Activated effector memory CD4-positive, alpha-beta T cell treated with Interleukin-2 at 50 U/mL for 16 hours (primary cell): ENCODE data around the gene MFSD12.
A peak's percentile ranks its signal among the peaks of the same experiment; 100 is the strongest.

ENCODE experiments used
- DNase-seq: peaks from one replicate; pipeline ENCODE4 v3.0.0-alpha.2; 2020

The MFSD12 gene

DNA sequence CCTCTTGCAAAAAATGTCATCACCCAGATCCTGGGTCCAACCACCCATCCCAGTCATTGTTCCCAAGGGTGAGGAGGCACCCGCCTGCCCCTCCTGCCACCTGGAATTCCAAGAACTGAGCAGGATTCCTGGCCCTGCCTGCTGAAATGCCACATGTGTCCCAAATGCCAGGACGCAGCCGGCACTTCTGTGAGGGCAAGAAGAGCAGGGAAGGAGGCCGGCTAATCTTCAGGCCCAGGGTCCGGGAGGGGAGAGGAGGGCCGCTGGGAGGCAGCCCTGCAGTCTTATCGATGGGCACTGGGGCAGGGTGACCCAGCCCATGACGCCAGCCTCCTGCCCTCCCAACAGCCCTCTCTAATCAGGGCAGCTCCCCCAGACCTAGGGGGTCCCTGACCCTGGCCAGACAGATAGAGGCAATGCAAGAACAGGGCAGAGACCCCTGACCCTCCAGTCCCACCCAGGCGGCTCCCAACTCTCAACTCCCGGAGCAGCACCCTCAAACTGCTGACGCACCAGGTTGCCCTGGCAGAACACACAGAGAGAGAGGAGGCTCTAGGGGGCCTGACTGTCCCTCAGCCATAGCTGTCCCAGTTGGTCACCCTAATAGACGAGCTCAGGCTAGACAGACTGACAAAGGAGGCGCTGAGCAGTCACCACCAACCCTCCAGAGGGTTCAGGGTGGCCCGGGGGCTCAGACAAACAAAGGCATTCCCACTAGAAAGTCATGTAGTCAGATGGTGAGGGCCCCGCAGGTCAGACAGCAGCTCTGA is 1.5 kb downstream of the MFSD12 start:
- no peak for DNase-seq

DNA sequence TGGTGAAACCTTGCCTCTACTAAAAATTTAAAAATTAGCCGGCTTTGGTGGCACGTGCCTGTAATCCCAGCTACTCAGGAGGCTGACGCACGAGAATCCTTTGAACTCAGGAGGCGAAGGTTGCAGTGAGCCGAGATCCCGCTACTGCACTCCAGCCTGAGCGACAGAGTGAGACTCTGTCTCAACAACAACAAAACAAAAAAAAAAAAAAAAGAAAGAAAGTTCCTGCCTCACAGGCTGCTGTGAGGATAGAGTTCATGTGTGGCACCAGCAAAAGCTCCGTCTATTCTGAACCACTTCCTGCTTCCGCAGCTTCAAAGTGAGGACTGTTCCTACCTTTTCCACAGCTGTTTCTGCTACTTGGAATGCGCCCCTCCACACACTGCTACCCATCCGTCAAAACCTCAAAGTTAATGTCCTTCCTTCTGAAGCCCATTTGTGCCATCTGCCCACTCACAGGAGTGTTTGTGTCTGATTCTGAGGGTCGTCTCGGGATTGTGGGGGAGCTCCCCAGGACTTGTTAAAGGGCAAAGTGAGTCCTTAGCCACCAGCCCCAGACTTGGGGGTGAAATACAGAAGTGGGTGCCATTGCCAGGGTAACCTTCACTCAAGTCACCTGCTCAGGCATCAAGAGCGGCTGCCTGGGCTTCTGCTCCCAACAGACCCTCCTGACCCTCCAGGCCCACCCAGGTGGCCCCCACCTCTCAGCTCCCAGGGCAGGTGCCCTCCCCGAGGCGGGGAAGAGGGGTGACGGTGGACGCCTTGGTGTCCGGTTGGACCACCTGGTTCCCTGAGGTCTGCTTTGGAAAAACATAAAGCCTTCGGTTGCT is 2.9 kb downstream of the MFSD12 start:
- peak; percentile 40 for DNase-seq

DNA sequence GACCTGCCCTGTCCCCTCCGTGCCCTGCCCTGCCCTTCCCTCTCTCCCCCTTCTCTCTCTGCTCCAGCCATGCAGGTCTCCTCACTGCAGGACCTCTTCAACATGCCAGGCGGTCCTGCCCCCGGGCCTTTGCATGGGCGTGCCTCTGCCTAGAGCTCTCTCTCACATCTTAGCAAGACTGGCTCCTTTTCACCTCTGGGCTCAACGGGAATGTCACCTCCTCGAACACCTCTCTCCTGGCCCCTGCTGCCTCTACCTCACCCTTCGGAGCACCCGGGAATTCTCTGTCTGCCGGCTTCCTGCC is 5.6 kb downstream of the MFSD12 start:
- DNase-seq: no peak

DNA sequence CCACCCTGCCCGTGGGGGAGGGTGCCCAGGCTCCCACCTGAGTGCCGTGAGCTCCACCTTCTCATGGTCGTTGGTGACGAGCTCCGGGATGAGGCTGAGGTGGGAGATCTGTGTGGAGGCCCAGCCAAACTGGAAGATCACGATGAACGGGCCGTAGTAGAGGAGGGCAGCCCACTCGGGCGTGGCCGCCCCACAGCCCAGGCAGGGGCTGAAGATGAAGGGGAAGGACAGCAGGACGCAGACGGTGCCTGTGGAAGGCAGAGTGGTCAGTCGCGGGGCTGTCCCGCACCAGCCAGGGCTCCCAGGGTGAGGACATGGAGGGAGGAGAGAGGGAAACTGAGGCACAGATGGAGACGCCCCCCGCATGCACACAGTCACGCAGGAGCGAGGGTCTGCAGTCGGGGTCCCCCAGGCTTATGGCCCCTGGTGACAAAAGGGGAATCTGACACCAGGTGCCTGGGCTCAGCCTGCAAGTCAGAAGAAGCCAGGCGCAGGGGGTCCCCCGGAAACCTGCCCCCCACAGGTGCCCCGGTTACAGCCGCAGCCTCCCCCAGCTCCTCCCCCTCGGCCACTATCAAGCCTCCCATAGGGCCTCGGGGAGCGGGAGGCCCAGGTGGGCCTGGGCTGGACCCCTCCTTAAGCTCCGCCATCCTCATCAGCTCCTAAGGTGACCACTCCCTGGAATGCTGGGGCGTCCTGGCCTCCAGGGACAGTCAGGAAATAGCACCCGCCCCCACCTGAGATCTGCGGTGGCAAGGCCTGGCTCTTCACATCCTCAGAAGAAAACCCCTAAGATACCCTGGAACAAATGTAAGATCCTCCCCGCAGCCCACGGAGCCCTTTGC is 6.2 kb downstream of the MFSD12 start:
- no peak for DNase-seq

DNA sequence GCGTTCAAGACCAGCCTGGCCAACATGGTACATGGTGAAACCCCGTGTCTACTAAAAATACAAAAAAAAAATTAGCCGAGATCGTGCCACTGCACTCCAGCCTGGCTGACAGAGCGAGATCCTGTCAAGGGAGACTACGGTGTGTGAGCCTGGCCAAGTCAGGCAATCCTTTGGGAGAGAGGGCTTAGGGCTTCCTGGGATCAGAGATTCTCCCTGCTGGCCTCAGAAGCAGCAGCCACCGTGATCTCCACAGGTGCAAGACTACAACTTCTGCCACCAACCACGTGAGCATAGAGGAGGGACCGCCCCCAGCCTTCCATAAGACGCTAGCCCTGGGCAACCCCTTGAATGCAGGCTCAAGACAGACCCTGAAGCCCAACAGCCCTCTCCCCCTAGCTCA is 7.6 kb downstream of the MFSD12 start:
- no peak for DNase-seq

DNA sequence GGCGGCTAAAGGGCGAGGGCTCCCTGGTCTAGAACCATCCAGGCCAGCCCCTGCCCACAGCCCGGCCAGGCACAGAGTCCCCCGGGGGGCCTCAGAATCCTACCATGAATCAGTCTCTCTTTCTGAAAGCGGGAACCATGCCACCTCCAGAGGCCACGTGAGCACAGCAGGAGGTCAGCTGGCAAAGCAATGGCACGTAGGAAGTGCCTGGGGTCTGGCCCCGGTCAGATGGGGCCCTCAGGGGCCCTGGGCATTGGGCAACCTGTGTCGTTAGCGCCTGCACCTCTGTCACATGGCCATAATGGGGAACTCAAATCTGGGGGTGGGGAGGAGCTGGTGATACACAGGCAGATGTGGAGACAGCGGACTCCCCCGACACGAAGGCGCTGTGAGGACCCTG is 8.8 kb downstream of the MFSD12 start:
- DNase-seq: no peak

DNA sequence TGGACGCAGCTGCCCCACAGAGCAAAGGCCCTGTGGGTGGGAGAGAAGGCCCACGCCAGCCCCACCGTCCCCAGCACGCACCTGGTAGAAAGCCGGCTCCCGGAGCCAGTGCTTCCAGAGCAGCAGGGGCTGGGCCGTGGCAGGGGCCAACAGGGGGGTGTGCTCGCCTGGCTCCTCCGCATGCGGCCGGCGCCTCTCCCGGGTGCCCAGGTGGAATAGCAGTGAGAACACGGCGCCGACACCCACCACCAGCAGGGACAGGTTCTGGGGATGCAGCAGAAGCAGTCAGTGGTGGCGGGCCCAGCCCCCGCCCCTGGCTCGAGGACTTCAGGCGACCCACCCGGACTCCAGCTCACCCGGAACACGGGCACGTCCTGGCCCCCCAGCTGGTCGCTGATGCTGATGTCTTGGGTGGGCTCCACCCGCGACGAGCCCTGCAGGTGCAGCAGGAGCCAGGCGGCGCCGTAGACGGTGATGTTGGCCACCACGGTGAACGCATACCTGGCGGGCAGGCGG is 9.6 kb downstream of the MFSD12 start:
- no peak for DNase-seq

DNA sequence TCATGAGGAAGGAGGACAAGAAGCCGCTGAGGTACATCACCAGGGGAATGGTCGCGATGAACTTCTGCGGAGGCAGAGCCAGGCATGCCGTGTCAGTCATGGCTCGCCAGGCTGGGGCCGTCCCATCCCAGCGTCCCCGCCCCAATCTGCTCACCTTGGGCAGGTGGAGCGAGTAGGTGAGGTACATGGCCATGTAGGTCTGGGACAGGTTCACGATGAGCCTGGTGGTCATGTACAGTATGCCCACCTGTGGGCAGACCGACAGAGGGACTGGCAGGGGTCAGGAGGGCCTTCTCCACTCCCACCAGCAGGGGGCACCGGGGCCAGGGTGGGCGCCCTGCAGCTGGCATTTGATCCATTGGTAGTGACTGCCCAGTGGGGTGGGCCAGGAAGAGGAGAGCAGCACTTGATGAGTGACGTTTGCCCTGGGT is 10.1 kb downstream of the MFSD12 start:
- no peak for DNase-seq

DNA sequence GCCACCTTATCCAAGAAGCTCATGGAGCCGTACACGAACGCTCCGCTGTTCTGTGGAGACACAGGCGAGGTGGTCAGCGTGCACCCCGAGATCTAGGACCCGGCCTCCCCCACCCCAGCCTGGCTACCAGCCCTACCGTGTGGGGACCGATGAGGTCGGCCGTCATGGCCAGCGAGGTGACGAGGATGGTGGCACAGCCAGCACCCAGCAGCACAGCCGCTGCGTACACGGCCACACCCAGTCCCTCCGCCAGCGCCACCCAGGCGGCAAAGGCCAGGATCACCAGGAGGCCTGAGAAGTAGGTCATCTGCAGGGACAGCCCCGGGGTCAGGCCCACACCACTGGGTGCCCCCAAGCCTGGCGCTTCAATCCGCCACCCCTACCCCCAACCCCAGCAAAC is 11.3 kb downstream of the MFSD12 start:
- DNase-seq: no peak

DNA sequence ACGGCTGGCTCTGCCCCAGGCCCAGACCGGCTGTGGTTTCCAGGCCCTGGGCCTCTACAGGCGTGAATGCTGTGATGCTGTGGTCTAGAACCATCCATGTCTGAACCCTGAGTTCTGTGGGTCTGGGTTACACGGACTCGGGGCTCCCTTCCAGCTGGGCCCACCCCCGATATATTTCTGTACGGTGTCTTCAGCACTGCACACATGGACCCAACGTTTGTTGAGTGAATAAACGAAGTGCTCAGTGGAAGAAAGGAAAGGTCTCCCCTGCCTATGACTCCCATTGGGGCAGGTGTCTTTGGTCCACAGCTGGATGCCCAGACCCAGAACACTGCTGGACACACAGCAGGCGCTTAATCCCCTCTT is 11.7 kb downstream of the MFSD12 start:
- DNase-seq: no peak

DNA sequence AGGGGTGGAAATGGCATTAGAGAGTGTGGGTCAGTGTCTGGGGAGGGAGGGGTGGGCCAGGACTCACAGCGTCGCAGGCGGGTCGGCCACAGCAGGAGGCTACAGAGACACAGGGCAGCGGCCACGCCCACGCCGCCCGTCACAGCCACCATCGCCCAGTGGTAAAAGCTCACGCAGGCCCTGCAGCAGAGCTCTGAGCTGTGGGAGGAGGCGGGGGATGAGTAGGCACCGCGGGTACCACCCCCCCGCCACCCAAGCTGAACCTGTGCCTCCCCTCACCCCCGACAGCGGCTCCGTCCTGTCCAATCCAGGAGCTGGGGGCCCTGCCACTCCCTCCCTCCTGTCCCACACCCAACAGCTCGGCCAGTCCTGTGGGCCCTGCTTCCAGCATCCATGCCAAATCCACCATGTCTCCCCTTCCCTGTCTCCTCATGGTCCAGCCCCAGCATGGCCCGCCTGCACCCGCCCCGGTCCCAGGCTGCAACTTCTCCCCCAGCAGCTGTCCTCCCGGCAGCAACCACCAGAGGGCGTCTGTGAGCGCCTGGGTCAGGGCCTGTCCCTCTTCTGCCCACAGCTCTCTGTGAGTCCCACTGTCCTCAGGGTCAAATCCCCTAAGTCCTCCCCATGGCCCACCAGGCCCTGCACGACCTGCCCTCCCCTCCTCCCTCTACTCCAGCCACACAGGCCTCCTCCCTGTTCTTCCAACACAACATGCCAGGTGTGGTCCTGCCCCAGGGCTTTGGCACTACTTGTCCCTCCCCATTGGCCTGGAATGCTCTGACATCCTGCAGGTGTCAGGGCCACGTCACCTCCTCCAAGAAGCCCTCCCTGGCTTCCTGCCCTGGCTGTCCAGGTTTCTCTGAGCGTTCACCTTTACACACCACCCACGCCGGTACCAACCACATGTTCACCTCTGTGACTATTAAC is 12.4 kb downstream of the MFSD12 start:
- DNase-seq: peak; percentile 64

DNA sequence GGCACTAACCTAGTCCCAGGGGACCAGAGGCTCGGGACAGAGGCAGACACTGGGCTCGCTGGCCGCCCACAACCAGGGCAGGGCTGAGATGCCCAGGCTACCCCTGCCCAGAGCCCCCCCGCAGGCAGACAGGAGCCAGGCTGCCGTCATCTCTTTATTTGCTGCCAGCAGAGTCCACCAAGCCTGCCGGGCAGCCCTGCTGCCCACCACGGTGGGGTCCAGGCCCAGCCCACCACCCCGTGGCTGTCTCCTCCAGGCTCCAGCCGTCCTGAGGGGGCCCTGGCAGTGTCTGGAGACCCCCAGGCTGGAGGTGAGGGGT is 13.4 kb downstream of the MFSD12 start:
- no peak for DNase-seq

DNA sequence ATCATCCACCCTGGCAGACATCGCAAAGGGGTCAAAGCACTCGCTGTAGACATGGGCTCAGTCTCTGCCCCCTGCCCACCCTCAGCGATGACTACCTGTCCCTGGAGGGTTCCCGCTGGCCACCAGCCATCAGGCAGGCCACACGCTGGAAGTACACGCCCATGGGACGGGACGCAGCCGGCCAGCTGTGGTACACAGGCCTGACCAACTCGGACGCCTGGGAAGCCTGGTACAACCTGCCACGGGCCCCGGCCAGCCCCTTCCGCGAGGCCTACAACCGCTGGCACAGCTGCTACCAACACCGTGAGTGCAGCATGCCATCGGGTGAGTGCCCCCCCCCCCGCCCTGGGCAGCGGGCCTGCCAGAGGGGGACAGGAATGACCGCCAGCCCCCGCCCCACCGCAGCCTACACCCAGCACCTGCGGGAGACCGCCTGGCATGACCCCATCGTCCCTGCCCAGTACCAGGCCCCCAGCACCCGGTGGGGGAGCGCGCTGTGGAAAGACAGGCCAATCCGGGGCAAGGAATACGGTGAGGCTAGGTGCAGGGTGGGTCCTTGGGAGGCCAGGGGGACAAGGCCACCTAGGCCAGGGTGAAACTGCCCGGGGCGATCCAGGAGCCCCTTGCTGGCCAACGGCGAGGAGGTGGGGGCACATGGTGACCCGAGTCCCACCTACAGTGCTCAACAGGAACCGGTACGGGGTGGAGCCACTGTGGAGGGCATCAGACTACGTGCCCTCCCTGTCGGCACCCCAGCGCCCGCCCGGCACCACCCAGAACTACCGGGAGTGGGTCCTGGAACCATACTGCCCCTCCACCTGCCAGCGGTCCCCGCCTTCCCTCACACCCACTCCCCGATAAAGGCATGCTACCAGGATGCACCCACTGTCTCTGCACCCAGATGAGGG is 14.0 kb downstream of the MFSD12 start:
- DNase-seq: no peak

DNA sequence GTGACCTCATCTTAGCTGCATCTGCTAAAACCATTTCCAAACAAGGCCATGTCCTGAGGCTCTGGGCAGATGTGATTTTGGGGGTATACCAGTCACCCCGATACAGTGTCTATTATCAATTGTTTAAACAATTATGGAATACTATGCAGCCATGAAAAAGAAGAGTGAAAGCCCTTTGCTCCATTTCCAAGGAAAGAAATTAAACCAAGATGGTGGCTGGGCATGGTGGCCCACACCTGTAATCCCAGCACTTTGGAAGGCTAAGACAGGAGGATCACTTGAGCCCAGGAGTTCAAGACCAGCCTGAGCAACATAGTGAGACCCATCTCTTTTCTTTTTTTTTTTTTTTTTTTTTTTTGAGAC is 17.6 kb downstream of the MFSD12 start:
- no peak for DNase-seq

DNA sequence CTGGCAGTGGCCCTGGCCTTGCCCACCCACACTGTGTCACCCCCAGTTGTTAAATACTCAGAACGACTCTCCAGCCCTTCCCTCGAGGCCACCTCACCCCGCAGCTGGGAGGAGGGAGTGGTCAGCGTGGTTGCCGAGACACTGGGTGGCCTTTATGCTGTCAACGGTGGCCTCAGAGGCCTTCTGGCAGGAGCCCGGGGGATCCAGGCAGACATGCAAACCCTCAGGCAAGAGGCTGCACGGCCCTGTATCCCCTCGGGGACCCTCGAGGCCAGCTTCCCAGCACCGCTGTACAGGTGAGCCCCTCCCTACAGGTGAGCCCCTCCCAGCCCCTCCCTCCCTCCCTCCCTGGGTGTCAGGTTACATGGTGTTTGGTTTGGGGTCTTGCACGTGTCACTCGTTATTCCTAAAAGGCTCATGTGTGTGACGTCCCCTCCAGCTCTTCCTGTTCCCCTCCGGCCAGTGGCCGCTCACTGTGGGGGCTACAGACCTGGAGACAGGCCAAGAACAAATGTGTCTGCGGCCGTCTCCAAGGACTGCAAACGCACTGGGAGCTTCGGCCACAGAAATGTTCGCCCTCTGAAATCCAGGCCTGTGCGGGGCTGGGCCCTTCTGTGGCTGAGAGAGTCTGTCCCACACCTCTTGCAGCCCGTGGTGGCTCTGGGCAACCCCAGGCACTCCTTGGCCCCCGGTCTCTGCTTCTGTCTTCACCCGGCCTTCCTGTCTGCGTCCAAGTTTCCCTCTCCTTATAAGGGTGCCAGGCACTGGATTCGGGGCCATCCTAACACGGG is 18.2 kb downstream of the MFSD12 start, which contains the start of gene TEKTIP1:
Gene TEKTIP1, plus strand, starts transcription at position 210 of the 791 bp plus-strand sequence. Its CDS starts 4 bp downstream, at position 214.
- no peak for DNase-seq

DNA sequence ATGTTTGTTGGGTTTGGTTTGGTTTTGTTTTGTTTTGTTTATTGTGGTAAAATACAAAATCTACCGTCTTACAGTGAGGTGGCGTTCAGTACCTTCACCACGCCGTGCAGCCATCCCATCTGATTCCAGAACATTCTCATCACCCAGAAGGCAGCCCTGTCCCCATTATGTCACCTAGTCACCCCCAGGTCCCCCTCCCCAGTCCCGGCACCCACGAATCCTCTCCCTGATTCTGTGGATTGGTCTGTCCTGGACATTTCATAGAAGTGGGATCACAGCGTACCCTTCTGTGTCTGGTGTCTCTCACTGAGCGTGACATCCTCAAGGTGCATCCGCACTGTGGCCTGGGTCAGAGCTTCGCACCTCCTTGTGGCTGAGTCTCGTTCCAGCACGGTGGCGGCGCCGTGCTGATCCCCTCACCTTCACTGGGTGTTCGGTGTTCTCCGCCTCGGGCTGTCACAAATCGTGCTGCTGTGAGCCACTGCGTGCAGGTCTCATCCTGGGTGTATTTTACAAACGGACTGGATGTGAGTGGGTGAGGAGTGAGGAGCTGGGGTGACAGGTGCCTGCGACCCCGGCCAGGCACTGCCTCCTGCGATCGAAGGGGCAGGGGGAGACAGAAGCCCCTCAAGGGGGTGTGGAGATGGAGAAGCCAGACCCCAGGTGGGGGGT is 19.0 kb downstream of the MFSD12 start:
- no peak for DNase-seq

DNA sequence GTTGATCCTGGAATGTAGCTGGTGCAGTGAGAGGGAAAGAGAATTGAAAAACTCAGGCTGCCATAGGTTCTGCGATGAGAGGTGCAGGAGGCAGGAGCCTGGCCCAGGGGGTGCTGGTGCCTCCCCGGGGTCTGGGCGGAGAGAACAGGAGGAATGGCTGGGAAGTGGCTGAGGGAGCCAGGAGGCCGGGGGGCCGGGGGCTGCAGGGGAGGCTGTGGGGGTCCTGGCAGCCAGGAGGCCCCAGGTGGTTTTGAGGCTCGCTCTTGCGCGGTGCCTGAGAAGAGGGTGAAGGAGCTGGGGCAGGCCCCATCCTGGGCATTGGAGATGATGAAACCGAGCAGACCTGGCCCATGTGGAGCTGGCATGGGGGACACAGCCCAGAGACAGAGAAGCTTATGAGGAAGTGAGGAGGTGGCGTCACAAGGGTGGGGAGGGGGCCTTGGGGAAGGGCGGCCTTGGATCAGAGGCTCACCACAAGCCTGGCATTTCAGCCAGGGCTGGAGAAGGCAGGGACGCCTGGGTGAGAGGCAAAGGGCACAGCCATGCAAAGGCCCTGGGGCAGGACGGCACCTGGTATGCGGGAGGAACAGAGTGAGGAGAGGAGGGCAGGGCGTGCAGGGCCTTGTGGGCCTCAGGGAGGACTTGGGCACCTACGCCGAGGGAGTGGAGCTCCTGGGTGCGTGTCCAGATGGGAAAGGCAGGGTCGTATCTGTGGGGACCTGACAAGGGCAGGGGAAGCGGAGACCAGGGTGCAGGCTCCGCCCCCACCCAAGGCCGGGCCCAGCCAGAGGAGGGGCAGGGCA is 19.7 kb downstream of the MFSD12 start:
- no peak for DNase-seq

DNA sequence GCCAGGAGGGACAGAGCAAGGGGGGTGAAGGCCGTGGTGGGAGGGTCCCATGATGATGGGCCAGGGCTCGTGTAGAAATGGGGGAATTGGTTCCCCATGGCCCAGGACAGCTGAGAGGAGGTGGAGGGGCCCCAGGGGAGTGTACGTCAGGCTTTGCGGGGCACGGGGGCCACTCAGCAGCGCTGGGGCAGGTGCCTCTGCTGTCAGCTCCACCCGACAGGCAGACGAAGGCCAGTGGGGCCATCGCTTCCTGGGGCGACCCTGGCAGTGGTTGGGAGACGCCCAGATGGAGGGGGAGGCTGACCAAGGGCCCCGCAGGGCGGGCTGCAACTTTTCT is 20.3 kb downstream of the MFSD12 start:
- no peak for DNase-seq
